Stimulated activated CD4-positive, alpha-beta T cell treated with anti-CD3 and anti-CD28 coated beads, Interleukin-12 subunit alpha, Interleukin-12 subunit beta, amount 100 ng/mL, for 4 hours (primary cell): ENCODE results near the gene SDR42E2.
"Not testable (repeated sequence)": the region's sequence is repeated elsewhere in the genome, so short reads cannot be mapped to it uniquely, and the experiment has no call there.

Source experiments
- DNase-seq: peaks from one replicate; pipeline ENCODE4 v3.0.0-alpha.2; 2020

Gene SDR42E2

DNA sequence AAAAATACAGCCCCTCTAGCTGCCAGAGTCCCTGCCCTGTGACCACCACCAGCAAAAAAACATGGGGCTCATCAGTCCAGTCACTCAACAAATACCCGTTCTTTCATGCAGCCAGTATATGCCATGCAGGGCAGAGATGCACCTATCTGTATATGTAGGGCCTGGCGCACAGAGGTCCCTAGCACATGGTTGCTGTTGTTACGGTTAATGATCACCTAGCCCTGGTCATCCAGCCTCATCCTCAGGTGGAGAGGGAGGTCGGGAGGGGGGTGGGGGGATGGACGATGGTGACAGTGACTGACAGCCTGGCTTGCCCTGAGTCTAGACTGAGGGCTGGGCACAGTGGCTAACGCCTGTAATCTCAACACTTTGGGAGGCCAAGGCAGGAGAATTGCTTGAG lies 1.5 kb downstream of the SDR42E2 start:
- DNase-seq: no peak

DNA sequence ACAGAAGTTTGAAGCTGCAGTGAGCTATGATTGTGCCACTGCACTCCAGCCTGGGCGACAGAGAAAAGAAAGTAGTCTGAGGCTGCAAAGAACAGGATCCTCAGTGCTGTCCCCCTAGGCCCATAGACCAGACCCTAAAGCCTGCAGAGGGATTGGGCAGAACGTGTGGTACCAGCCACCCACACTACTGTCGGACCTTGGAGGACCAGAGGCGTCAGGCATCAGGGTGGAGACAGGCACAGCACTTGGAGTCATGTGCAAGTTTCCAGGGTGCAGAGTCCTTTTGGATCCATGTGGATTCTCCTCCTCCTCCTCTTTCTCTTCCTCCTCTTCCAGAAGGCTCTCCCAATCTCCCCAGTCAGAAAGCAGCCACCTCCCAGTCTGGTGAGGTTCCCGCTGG lies 2.2 kb downstream of the SDR42E2 start:
- no peak for DNase-seq

DNA sequence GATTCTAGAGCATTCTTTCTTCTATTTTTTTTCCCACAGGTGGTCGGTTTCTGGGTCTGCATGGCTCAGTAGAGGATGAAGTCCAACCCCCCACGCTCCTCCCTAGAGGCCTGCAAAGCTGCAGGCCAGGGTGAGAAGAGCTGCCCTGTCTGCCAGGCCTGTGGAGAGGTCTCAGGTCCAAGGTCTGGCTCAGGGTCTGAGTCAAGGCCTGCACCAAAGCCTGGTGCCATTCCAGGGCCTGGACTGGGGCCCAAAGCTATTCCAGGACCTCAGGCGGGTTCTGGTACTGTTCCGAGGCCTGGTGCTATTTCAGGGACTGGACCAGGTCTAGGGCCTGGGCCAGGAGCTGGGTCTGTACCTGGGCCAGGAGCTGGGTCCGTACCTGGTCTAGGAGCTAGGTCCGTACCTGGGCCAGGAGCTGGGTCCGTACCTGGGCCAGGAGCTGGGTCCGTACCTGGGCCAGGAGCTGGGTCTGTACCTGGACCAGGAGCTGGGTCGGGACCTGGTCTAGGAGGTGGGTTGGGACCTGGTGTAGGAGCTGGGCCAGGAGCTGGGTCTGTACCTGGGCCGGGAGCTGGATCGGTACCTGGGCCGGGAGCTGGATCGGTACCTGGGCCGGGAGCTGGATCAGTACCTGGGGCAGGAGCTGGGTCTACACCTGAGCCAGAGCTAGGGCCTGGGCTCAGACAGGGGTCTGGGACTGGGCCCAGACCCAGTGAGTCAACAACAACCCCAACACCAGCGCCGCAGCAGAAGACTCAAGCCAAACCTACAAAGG lies 3.4 kb downstream of the SDR42E2 start:
- DNase-seq: no peak

- DNase-seq: no peak
Observed at GRCh38 chr16:22171953-22172352, 9.6 kb downstream of the SDR42E2 start.

DNA sequence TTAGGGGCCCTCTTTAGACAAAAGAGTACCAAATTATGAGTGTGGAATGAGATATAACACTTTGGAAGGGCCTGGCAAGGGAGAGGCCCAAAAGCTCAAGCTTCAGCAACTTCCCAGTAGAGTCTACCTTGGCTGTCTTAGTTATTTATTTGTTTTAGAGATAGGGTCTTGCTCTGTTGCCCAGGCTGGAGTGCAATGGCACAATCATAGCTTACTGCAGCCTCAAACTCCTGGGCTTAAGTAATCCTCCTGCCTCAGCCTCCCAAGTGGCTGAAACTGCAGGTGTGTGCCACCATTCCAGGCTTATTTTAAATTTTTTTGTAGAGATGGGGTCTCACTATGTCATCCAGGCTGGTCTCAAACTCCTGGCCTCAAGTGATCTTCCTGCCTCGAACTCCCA lies 10.3 kb downstream of the SDR42E2 start:
- not testable (repeated sequence) for DNase-seq

DNA sequence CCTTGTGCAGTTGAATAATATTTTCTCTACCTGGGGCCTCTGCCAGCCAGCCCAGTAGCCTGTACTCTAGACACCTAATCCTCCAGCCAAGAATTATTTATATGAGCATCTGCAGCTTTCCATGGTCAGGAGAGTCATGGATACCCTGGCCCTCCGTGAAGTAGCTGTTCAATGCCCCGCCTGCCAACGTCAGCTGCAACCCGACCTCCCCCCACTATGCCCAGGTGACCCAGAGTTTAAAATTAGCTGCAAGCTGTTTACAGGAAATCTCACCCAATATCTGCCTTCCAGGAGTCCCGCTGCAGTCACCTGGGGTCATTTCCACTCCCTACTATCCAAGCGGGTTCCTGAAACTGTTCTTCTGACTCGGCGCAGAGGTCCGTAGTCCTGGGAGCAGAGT lies 12.3 kb downstream of the SDR42E2 start:
- DNase-seq: no peak

- no peak for DNase-seq
Observed at GRCh38 chr16:22177968-22178930, 15.9 kb downstream of the SDR42E2 start.

DNA sequence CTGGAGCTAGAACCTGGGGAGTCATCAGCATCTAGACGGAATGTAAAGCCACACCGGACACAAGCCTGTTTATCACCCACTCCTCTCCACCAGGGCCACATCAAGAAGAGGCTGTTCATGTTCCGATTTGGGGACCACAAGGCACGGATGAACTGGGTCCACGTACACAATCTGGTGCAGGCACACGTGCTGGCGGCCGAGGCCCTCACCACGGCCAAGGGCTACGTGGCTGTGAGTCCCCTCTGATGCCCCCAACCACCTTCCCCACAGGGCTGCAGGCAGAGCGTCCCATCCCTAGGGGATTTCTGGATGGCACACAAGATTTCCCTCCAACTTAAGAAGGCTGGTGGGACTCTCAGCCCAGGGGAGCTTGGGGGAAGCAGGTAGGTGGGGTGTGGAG lies 19.1 kb downstream of the SDR42E2 start:
- DNase-seq: no peak

GRCh38 chr16:22181843-22182242 lies 19.5 kb downstream of the SDR42E2 start:
- no peak for DNase-seq

DNA sequence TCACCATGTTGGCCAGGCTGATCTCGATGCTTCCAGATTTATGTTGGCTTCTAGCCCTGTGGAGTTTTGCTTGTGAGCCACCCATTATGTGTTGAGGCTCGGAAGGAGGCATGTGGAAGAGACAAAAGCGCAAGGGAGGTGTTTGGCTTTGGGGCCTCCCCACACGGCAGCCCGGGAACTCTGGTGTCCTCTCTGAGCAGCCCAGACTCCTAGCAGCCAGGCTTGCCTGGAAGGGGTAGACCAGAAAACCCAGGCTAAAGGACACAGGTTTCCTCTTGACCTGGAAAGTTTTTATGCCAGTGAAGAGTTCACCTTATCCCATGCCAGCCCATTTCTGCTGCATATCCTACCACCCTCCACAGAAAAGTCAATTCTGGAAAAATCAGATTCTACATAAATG lies 21.0 kb downstream of the SDR42E2 start:
- no peak for DNase-seq

DNA sequence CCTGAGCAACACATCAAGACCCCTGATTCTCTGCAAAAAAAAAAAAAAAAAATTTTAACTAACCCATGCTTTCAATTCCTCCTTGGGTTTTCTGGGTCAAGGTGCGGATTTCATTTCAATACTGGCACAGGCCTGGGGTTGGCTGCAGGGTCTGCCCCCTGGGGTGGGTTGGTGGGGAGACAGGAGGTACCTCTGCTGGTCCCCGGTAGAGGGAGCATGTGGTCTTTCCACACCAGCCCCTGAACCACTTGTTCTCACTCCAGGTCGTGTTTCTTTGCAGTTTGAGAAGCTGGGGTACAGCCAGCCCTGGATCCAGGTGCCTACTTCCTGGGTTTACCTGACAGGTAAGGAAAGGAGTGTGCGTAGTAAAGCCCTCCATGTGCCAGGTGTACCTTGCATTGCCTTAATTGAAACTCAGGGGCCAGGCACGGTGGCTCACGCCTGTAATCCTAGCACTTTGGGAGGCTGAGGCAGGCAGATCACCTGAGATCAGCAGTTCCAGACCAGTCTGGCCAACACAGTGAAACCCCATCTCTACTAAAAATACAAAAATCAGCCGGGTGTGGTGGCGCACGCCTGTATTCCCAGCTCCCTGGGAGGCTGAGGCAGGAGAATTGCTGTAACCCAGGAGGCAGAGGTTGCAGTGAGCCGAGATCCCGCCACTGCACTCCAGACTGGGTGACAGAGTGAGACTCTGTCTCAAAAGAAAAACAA lies 21.8 kb downstream of the SDR42E2 start:
- no peak for DNase-seq

GRCh38 chr16:22184615-22184968 lies 22.3 kb downstream of the SDR42E2 start:
- DNase-seq: no peak

DNA sequence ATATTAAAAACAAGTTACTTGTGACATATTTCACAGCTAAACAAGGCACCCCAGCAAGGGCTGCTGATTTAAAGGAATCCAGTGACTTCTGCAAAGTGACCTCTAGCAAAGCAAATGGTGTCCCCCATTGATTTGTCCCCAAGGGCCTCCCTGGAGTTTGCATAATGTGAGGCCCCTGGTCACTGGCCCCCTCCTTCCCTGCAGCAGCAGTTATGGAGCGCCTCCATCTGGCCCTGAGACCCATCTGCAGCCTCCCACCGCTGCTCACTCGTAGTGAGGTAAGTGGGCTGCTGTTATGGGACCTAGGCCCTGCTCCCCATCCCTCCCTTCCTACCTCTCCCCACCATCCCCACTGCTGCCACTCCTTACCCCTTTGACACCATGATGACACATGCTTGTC lies 24.2 kb downstream of the SDR42E2 start:
- no peak for DNase-seq

GRCh38 chr16:22188267-22188594 lies 25.9 kb downstream of the SDR42E2 start:
- DNase-seq: no peak

DNA sequence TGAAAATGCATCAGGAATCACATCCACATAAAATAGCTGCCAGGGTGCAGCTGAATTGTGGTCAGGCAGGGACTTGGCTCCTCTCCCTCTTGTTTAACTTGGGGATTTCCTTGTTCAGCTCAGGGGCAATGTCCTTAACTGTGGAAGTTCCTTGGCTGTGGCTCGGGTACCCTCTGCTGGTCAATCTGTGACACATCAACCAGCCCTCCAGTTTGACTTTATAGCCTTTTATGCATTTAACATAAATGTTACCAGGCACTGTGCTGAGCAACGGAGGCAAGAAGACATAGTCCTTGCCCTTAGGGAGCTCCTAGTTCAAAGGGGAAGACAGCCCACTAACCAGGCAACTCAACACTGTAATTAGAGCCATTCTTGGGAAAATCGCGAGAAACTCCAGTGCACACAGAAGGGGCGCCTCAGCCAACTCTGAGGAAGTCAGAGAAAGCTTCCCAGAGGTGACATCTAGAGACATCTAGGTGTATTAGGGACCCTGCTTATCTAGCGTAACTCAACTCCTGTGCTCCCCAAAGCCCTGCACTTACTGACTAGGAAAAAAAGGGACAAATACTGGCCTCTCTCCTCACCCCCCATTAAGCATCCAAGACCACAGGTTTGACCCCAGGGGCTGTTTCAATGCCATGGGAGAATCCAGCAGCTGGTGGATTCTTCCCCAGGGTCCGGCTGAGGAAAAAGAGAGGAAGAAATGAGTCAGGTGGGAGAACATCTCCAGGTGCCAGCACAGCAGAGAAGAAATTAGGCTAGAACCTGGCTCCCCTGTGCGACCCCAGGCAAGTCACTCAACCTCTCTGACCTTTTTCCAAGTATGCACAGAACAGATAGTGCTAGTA lies 26.5 kb downstream of the SDR42E2 start:
- peak; percentile 41 for DNase-seq

DNA sequence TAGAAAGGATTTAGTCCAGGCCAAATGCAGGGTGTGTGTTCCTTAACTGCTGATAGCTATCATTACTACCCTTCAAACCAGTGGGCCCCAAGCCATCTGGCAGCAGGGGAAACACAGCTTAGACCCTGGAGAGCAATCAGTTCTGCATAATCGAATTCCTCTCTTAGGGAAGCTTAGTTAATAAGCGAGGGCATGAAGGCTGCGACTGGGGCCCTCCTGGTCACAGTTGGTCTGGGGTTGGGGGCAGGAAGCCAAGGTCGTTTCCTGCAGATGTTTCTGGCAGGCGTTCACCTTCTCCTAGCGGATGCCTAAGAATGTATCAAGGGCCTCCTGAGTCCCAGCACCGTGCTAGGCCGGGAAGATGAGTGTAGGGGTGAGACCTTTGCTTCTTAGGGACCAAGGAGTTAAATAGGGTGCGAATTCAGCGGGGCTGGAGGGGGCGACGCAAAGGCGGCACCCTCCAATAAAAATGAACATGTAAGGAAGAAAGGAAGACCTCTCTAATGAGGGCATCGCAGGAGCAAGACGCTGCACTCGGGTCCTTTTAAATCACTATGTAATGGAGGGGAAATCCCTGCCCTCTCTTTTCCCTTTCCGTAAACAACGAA lies 27.3 kb downstream of the SDR42E2 start:
- no peak for DNase-seq

DNA sequence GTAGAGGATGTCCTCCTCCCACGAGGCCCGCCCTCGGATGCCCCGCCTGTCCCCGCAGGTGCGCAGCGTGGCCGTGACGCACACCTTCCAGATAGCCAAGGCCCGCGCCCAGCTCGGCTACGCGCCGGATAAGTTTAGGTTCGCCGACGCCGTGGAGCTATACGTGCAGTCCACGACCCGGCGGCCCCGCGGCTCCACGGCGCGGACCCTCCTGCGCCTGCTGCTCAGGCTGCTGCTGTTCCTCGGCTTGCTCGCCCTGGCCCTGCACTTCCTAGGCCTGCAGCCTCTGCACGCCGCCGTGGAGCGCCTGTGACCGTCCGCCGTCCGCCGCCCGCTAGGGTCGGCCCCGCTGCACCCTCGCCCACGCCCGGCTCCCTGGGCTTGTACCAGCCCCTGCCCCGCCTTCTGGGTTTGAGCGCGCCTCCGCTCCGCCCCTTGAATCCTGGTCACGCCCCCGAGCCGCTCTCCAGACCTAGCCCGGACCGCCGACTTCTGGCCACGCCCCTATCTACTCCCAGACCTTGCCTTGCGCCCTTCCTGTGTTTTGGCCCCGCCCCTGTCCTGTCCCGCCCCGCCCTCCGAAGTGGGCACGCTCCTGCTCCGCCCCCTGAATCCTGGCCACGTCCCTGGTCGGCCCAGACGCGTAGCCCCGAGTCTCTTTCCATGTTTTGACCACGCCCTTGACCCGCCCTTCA lies 27.9 kb downstream of the SDR42E2 start:
- peak; percentile 98 for DNase-seq

GRCh38 chr16:22190776-22191531 lies 28.6 kb downstream of the SDR42E2 start:
- DNase-seq: peak; percentile 100

GRCh38 chr16:22191532-22192260 lies 29.4 kb downstream of the SDR42E2 start:
- DNase-seq: no peak
